GM13976 (cell line): Measurements from ENCODE around the gene FUT9.

Source experiments
- DNase-seq: peaks from one replicate; pipeline ENCODE4 v3.0.0; 2012; ENCODE audit warnings: low spot score
- CTCF ChIP-seq: IDR thresholded peaks from 2 replicates; pipeline ENCODE4 v1.5.1; 2012; ENCODE audit warnings: borderline replicate concordance, mild to moderate bottlenecking; ENCODE audit not compliant: insufficient read depth; ENCODE audit errors: extremely low read depth, missing control alignments, control extremely low read depth
- in situ Hi-C: fragments of 300-500 bp; cut with MboI; formaldehyde crosslinking; loops from one replicate; pipeline ENCODE4 v1.12.0; 2022; ENCODE audit warnings: low sequenced_read_pairs, mixed read lengths, inconsistent platforms; ENCODE audit not compliant: unreplicated experiment

FUT9 gene

DNA sequence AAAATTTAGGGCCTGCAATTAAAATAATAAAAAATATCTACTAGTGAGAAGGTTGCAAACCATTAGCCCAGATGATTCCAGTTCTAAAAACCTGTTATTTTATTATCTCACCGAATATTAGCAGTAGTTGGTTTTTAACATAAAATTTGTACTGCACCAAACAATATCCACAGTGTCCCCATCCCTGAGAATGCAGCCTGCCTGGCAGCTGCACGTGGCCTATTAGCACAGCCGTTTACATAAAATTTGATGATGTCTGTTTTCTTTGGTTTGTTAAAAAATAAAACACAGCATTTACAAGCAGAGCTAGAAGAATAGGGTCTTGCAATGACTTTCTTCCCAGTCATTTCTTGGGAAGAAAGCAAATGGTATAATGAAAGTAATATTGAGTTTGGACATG is 58.2 kb downstream of the FUT9 start:
- TF ChIP-seq CTCF: no peak
- DNase-seq: no peak
- in situ Hi-C loops: no loop called here

DNA sequence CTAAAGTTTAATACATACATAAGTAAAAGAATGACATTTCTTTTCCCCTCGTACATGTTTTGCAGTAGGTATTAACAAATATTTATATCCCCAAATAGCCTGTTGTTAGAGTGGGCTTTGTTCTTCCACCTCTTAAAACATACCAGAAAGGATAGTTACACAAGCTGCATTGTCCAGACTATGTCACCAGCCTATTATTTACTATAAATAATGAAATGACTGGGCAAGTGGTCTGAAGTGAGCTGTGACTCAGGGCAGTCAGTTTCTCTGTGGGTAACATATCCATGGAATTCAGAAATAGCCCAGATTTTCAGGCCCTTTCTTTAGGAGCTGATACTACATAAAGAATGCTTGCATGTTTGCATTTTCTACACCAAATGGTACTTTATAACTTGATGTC is 60.1 kb downstream of the FUT9 start:
- DNase-seq: no peak
- in situ Hi-C loops: no loop called here
- TF ChIP-seq CTCF: no peak

DNA sequence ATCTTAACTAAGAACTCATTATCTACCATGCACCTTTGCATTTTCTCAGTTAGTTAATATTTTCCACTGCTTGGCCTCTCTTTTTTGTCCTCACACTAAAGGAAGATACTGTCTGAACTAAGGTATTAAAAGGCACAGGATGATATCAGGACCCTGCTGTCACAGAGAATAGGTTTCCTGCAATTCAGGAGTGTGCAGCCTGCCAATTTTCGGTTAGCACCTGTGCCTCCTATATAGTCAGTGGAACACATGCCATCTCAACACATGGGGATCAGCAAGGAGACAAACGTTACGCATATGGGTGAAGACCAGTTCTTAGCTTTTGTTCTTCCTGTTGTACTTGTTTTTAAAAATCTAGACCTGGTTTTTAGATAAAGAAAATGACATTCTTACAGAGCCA is 71.0 kb downstream of the FUT9 start:
- DNase-seq: no peak

GRCh38 chr6:96089173-96089572 is 73.4 kb downstream of the FUT9 start:
- TF ChIP-seq CTCF: peak; percentile 20
- in situ Hi-C loops: no loop called here
- no peak for DNase-seq

More for the DNA sequence above, 71.0 kb downstream of the FUT9 start:
- in situ Hi-C loops: no loop called here
- no peak for TF ChIP-seq CTCF

DNA sequence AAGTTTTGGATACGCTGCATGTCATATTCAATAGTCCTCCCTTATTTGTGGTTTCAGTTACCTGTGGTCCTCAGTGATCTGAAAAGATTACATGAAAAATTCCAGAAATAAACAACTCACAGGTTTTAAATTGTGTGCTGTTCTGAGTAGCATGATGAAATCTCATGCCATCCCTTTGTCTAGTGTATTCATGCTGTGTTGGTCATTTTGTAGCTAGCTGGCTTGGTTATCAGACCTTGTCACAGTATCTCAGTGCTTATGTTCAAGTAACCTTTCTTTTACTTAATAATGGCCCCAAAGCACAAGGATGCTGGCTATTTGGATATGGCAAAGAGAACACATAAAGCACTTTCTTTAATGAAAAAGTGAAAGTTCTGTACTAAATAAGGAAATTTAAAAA is 78.3 kb downstream of the FUT9 start:
- in situ Hi-C loops: no loop called here
- TF ChIP-seq CTCF: no peak
- DNase-seq: no peak

DNA sequence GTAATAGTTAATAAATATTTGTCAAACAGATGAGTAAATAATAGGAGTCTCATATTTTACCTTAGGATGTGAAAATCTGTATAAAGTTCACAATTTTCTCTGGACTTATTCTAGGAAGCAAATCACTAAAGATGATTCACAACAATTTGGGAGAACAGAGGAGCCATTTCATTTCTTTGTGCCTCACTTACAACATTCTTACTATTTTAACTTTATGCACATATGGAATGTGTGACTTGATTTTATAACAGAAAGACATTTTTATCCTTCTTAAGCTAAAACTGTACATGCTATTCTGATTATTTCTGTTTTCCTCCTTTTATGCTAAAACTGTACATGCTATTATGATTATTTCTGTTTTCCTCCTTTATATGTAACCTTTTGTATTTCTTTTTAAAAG is 83.3 kb downstream of the FUT9 start:
- DNase-seq: no peak
- no peak for TF ChIP-seq CTCF
- in situ Hi-C loops: no loop called here

- TF ChIP-seq CTCF: no peak
- no peak for DNase-seq
- in situ Hi-C loops: no loop called here
These were observed 85.8 kb downstream of the FUT9 start for GRCh38 chr6:96101564-96101963.
